ENCODE data around the gene POU6F2. TPM values are rescaled to one million over a fixed set of nuclear protein-coding genes. Genes with fewer than 3 reads are reported as not detected.

POU6F2 gene
- 0.22 and 0.86 TPM in 2 replicates for total RNA-seq

GRCh38 chr7:38977685-38978084 is at the start of gene POU6F2:
POU6F2 (plus strand) TSS chr7:38977909; CDS start chr7:38977954, 45 bp downstream.

Small RNA genes lying within 50 kb of the gene (small RNA-seq; reads per million reads assigned to genes)
- 5.1 reads per million, percentile 88 among the genes with 10 or more reads in this experiment for gene SNORA20B (ENCODE audit: low replicate concordance)

Other genes starting within 250 kb of the POU6F2 start
- 39.1 and 51.0 TPM in 2 replicates for gene VPS41, start 68.7 kb upstream of the POU6F2 start, total RNA-seq

Measured in placental pericyte (primary cell).